ENCODE measurements around the gene PCNT. TPM values are rescaled to one million over a fixed set of nuclear protein-coding genes. Genes with fewer than 3 reads are reported as not detected.

The PCNT gene
- total and polyA plus RNA-seq, 7 experiments from 2014 or later: 13.7 to 68.2 (median 54.3) TPM

- ATAC-seq (peak; percentile 4), DNase-seq (no peak)
- H3K4me1 ChIP-seq (ENCODE audit: control insufficient read depth in 2 of 2, insufficient read depth in 2 of 2, low read length in 2 of 2): no peaks in the 10 kb centered on the region
- Mint-ChIP-seq H3K4me3 (no peak overlapping the region), H3K9me3 (peaks cover 0 to 5% (median 0%) of the 10 kb centered on the region in 11 donors), H3K27me3 (peaks cover 0 to 6% (median 0%) of the 10 kb centered on the region in 5 donors), H3K4me1 (peaks cover 0 to 23% (median 10%) of the 10 kb centered on the region in 7 donors), H3K27ac (peak overlapping the region in 3 of 9 donors; percentile 4 to 52 (median 14)), H3K36me3 (peaks cover 0 to 24% (median 10%) of the 10 kb centered on the region in 5 donors)
- H3K36me3 ChIP-seq (ENCODE audit: control insufficient read depth in 2 of 3, insufficient read depth in 3 of 3, low read length in 3 of 3): peaks cover 0 to 13% (median 7%) of the 10 kb centered on the region in 3 experiments
- no peaks in the 10 kb centered on the region for H3K9me3 ChIP-seq (ENCODE audit: control insufficient read depth in 2 of 3, low read length in 3 of 3)
- CTCF ChIA-PET: no interaction called here
- H3K27me3 ChIP-seq (ENCODE audit: control insufficient read depth in 2 of 2, insufficient read depth in 2 of 2, low read length in 2 of 2): no peaks in the 10 kb centered on the region
- no peak overlapping the region for H3K4me3 ChIP-seq (ENCODE audit: low read length)
- no peak overlapping the region for H3K27ac ChIP-seq (ENCODE audit: low read depth, low read length)
- intact Hi-C loops (cut with micrococcal nuclease): no loop called here
- POLR2A ChIA-PET: interaction anchor here (1.0 to 1.2 kb wide), 2 partner anchors 9 to 745 kb away, joined by 3 to 6 read pairs; partner anchors contain the start of genes MCM3AP and YBEY
Observed at GRCh38 chr21:46295177-46295770, 28.7 kb upstream of the PCNT start.

GRCh38 chr21:46295996-46296752 is 27.8 kb upstream of the PCNT start:
- Histone ChIP-seq H3K27ac (ENCODE audit: low read depth, low read length) (peak overlapping the region; percentile 41), H3K4me1 (ENCODE audit: control insufficient read depth in 2 of 2, insufficient read depth in 2 of 2, low read length in 2 of 2) (no peaks in the 10 kb centered on the region), H3K27me3 (ENCODE audit: control insufficient read depth in 2 of 2, insufficient read depth in 2 of 2, low read length in 2 of 2) (no peaks in the 10 kb centered on the region), H3K9me3 (ENCODE audit: control insufficient read depth in 2 of 3, low read length in 3 of 3) (no peaks in the 10 kb centered on the region), H3K4me3 (ENCODE audit: low read length) (no peak overlapping the region), H3K36me3 (ENCODE audit: control insufficient read depth in 2 of 3, insufficient read depth in 3 of 3, low read length in 3 of 3) (peaks cover 0 to 12% (median 7%) of the 10 kb centered on the region in 3 experiments)
- H3K27me3 Mint-ChIP-seq: peaks cover 0 to 6% (median 0%) of the 10 kb centered on the region in 5 donors
- peaks cover 0 to 22% (median 9%) of the 10 kb centered on the region in 5 donors for H3K36me3 Mint-ChIP-seq
- peaks cover 0 to 22% (median 10%) of the 10 kb centered on the region in 7 donors for H3K4me1 Mint-ChIP-seq
- POLR2A ChIA-PET: interaction anchor here (1.0 to 1.2 kb wide), 2 partner anchors 10 to 746 kb away, joined by 3 to 6 read pairs; partner anchors contain the start of genes MCM3AP and YBEY
- H3K27ac Mint-ChIP-seq: peak overlapping the region in 6 of 9 donors; percentile 52 to 90 (median 82)
- ATAC-seq: peak; percentile 91
- H3K4me3 Mint-ChIP-seq: peak overlapping the region; percentile 2 to 82 (median 65)
- H3K9me3 Mint-ChIP-seq: peaks cover 0 to 5% (median 0%) of the 10 kb centered on the region in 11 donors
- CTCF ChIA-PET: no interaction called here
- intact Hi-C loops (cut with micrococcal nuclease): loop anchor here (1.0 kb wide), 1 partner anchor 10 kb away; the partner anchor contains the start of gene YBEY (in 2 of the 2)
- DNase-seq: peak in 8 of 9 donors; percentile 16 to 71 (median 45)

GRCh38 chr21:46297338-46298271 is 26.4 kb upstream of the PCNT start:
- H3K9me3 ChIP-seq (ENCODE audit: control insufficient read depth in 2 of 3, low read length in 3 of 3): no peaks in the 10 kb centered on the region
- H3K4me3 Mint-ChIP-seq: peak overlapping the region in 9 of 10 donors; percentile 61 to 93 (median 78)
- peaks cover 0 to 5% (median 0%) of the 10 kb centered on the region in 3 experiments for H3K36me3 ChIP-seq (ENCODE audit: control insufficient read depth in 2 of 3, insufficient read depth in 3 of 3, low read length in 3 of 3)
- peaks cover 0 to 5% (median 0%) of the 10 kb centered on the region in 11 donors for H3K9me3 Mint-ChIP-seq
- no peak overlapping the region for H3K4me3 ChIP-seq (ENCODE audit: low read length)
- H3K4me1 Mint-ChIP-seq: peaks cover 0 to 19% (median 10%) of the 10 kb centered on the region in 7 donors
- peak overlapping the region in 5 of 9 donors; percentile 65 to 89 (median 69) for H3K27ac Mint-ChIP-seq
- H3K4me1 ChIP-seq (ENCODE audit: control insufficient read depth in 2 of 2, insufficient read depth in 2 of 2, low read length in 2 of 2): no peaks in the 10 kb centered on the region
- H3K27me3 ChIP-seq (ENCODE audit: control insufficient read depth in 2 of 2, insufficient read depth in 2 of 2, low read length in 2 of 2): no peaks in the 10 kb centered on the region
- H3K27ac ChIP-seq (ENCODE audit: low read depth, low read length): no peak overlapping the region
- H3K36me3 Mint-ChIP-seq: peaks cover 0 to 11% (median 0%) of the 10 kb centered on the region in 5 donors
- ChIA-PET CTCF (no interaction called here), POLR2A (interaction anchor here (0.7 kb wide), 1 partner anchor 14 kb away, joined by 4 read pairs; no protein-coding TSS in a partner anchor)
- H3K27me3 Mint-ChIP-seq: peaks cover 0 to 6% (median 0%) of the 10 kb centered on the region in 5 donors
- ATAC-seq (no peak), DNase-seq (peak in 4 of 9 donors; percentile 2 to 25 (median 10))
- intact Hi-C loops (cut with micrococcal nuclease): no loop called here

GRCh38 chr21:46299167-46299566 is 24.8 kb upstream of the PCNT start:
- CTCF ChIA-PET: no interaction called here

GRCh38 chr21:46301759-46302158 is 22.2 kb upstream of the PCNT start:
- H3K4me3 Mint-ChIP-seq: no peak overlapping the region
- no peak overlapping the region for H3K27ac Mint-ChIP-seq
- Histone ChIP-seq H3K27me3 (ENCODE audit: control insufficient read depth in 2 of 2, insufficient read depth in 2 of 2, low read length in 2 of 2) (no peaks in the 10 kb centered on the region), H3K4me3 (ENCODE audit: low read length) (no peak overlapping the region), H3K4me1 (ENCODE audit: control insufficient read depth in 2 of 2, insufficient read depth in 2 of 2, low read length in 2 of 2) (no peaks in the 10 kb centered on the region), H3K9me3 (ENCODE audit: control insufficient read depth in 2 of 3, low read length in 3 of 3) (no peaks in the 10 kb centered on the region), H3K27ac (ENCODE audit: low read depth, low read length) (no peak overlapping the region), H3K36me3 (ENCODE audit: control insufficient read depth in 2 of 3, insufficient read depth in 3 of 3, low read length in 3 of 3) (peaks cover 0 to 5% (median 0%) of the 10 kb centered on the region in 3 experiments)
- ATAC-seq: no peak
- H3K9me3 Mint-ChIP-seq: peaks cover 0 to 1% (median 0%) of the 10 kb centered on the region in 11 donors
- H3K27me3 Mint-ChIP-seq: peaks cover 0 to 6% (median 0%) of the 10 kb centered on the region in 5 donors
- H3K36me3 Mint-ChIP-seq: peaks cover 0 to 23% (median 7%) of the 10 kb centered on the region in 5 donors
- DNase-seq: no peak
- POLR2A ChIA-PET: no interaction called here
- CTCF ChIA-PET: no interaction called here
- intact Hi-C loops (cut with micrococcal nuclease): no loop called here
- H3K4me1 Mint-ChIP-seq: peaks cover 0 to 4% (median 4%) of the 10 kb centered on the region in 7 donors

More at GRCh38 chr21:46299167-46299566, 24.8 kb upstream of the PCNT start:
- Mint-ChIP-seq H3K4me1 (peaks cover 0 to 19% (median 10%) of the 10 kb centered on the region in 7 donors), H3K36me3 (peaks cover 0 to 15% (median 0%) of the 10 kb centered on the region in 5 donors), H3K27me3 (peaks cover 0 to 6% (median 0%) of the 10 kb centered on the region in 5 donors), H3K9me3 (peaks cover 0 to 5% (median 0%) of the 10 kb centered on the region in 11 donors), H3K27ac (peak overlapping the region in 1 of 9 donors; percentile 52), H3K4me3 (peak overlapping the region in 5 of 10 donors; percentile 9 to 54 (median 27))
- Histone ChIP-seq H3K27ac (ENCODE audit: low read depth, low read length) (no peak overlapping the region), H3K4me3 (ENCODE audit: low read length) (no peak overlapping the region), H3K4me1 (ENCODE audit: control insufficient read depth in 2 of 2, insufficient read depth in 2 of 2, low read length in 2 of 2) (no peaks in the 10 kb centered on the region), H3K9me3 (ENCODE audit: control insufficient read depth in 2 of 3, low read length in 3 of 3) (no peaks in the 10 kb centered on the region), H3K36me3 (ENCODE audit: control insufficient read depth in 2 of 3, insufficient read depth in 3 of 3, low read length in 3 of 3) (peaks cover 0 to 5% (median 0%) of the 10 kb centered on the region in 3 experiments), H3K27me3 (ENCODE audit: control insufficient read depth in 2 of 2, insufficient read depth in 2 of 2, low read length in 2 of 2) (no peaks in the 10 kb centered on the region)
- DNase-seq: no peak
- POLR2A ChIA-PET: interaction anchor here (0.5 kb wide), 1 partner anchor 110 kb away, joined by 3 read pairs; no protein-coding TSS in a partner anchor
- intact Hi-C loops (cut with micrococcal nuclease): no loop called here
- no peak for ATAC-seq

All from naive thymus-derived CD4-positive, alpha-beta T cell (primary cell).